GM18861 (cell line): ENCODE results near the gene KRTAP9-3.
"Not testable (repeated sequence)": the region's sequence is repeated elsewhere in the genome, so short reads cannot be mapped to it uniquely, and the experiment has no call there.

Source experiments
- ATAC-seq: cut with Tn5 transposase; IDR thresholded peaks from one replicate; pipeline ENCODE4 v1.9.1; 2021; ENCODE audit not compliant: unreplicated experiment

KRTAP9-3 gene

GRCh38 chr17:41249637-41250240, 17.5 kb downstream of the KRTAP9-3 start, which contains the start of gene KRTAP9-4:
Gene KRTAP9-4 (plus strand): TSS chr17:41249687. CDS start chr17:41249721, 34 bp downstream.
- not testable (repeated sequence) for ATAC-seq

GRCh38 chr17:41251261-41251660, 19.0 kb downstream of the KRTAP9-3 start:
- no peak for ATAC-seq

- ATAC-seq, result no peak
Observed at GRCh38 chr17:41254861-41255260, 22.6 kb downstream of the KRTAP9-3 start.

GRCh38 chr17:41255381-41256290, 23.4 kb downstream of the KRTAP9-3 start, which contains the start of gene KRTAP9-9:
Gene KRTAP9-9 (plus strand): TSS chr17:41255384.
- ATAC-seq, result not testable (repeated sequence)

GRCh38 chr17:41256291-41256685, 24.0 kb downstream of the KRTAP9-3 start:
- no peak for ATAC-seq

GRCh38 chr17:41258406-41258805, 26.2 kb downstream of the KRTAP9-3 start:
- ATAC-seq, result no peak

GRCh38 chr17:41263212-41263611, 31.0 kb downstream of the KRTAP9-3 start:
- ATAC-seq, result no peak

- ATAC-seq, result no peak
Observed at GRCh38 chr17:41264599-41264998, 32.4 kb downstream of the KRTAP9-3 start.

- no peak for ATAC-seq
Observed at GRCh38 chr17:41265078-41265477, 32.8 kb downstream of the KRTAP9-3 start, which contains the start of gene KRTAP9-6. Gene KRTAP9-6 (plus strand): TSS chr17:41265378. CDS start chr17:41265378, 0 bp downstream.

- ATAC-seq, result no peak
Observed at GRCh38 chr17:41267711-41268110, 35.5 kb downstream of the KRTAP9-3 start.

- ATAC-seq, result not testable (repeated sequence)
Observed at GRCh38 chr17:41271323-41271722, 39.1 kb downstream of the KRTAP9-3 start.

- no peak for ATAC-seq
Observed at GRCh38 chr17:41271858-41272257, 39.6 kb downstream of the KRTAP9-3 start.

- ATAC-seq, result not testable (repeated sequence)
Observed at GRCh38 chr17:41275648-41276190, 43.5 kb downstream of the KRTAP9-3 start, which contains the start of gene KRTAP9-7. Gene KRTAP9-7 (plus strand): TSS chr17:41275698. CDS start chr17:41275698, 0 bp downstream.

GRCh38 chr17:41278176-41278955, 46.1 kb downstream of the KRTAP9-3 start:
- no peak for ATAC-seq
